ENCODE results near the gene CHKB.

Gene CHKB

DNA sequence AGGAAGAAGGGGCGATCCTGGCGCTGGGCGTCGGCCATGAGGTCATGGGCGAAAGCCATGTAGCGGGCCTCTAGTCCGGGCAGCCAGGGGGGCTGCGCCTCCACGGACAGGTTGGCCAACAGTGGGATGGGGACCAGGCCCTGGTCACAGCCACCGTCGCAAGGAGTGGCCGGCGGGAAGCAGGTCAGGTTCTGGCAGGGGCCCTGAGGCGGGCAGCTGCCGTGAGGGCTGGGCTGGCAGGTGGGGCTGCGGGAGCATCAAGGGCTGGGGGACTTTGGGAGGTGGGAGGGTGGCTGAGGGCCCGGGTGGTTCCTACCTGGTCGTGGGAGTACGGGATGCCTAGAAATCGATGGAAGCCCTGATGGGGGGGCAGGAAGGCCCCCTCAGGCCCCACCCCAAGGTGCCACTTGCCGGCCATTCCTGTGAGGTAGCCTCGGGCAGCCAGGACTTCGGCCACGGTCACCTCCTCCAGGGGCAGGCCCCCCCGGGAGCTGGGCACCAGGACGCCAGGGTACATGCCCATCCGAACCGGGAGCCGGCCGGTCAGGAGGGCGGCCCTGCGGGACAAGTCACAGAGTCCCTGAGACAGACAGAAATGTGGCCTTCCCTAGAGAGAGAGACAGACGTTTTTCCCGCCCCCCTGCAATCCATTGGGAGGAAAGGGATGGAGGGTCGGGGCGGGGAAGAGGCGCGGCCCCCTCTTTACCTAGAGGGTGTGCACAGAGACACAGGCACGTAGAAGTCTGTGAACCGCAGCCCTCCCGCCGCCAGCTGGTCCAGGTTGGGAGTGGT lies 44.4 kb upstream of the CHKB start:
- TF ChIP-seq, protein P1, sequence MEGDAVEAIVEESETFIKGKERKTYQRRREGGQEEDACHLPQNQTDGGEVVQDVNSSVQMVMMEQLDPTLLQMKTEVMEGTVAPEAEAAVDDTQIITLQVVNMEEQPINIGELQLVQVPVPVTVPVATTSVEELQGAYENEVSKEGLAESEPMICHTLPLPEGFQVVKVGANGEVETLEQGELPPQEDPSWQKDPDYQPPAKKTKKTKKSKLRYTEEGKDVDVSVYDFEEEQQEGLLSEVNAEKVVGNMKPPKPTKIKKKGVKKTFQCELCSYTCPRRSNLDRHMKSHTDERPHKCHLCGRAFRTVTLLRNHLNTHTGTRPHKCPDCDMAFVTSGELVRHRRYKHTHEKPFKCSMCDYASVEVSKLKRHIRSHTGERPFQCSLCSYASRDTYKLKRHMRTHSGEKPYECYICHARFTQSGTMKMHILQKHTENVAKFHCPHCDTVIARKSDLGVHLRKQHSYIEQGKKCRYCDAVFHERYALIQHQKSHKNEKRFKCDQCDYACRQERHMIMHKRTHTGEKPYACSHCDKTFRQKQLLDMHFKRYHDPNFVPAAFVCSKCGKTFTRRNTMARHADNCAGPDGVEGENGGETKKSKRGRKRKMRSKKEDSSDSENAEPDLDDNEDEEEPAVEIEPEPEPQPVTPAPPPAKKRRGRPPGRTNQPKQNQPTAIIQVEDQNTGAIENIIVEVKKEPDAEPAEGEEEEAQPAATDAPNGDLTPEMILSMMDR (IDR thresholded peaks at IDR 0.05; ENCODE audit: unreplicated experiment in 3 of 3): no peak
- peaks cover 22% of the 10 kb centered on the region for H3K4me1 Mint-ChIP-seq

DNA sequence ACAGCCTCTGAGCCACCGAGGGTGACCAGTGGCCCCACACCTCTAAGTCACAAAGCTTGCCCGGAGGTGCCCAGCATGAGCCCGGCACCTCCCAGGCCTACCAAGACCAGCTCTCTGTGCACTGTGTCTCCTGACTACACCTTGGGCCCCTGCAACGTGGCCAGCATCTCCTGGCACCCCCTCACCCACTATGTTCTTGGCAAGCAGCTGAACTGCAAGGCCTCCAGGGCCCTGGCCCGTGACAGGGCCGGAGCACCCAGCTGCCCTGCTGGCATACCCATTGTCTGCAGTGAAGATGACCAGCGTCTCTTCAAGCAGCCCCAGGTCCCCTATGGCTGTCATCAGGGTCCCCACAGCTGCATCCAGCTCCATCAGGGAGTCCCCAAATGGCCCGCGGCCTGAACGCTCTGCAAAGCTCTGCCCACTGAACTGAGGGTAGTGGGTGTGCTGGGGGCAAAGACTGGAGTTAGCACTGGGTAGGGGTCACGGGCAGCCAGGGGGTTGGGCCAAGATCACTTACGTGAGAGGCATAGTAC lies 43.7 kb upstream of the CHKB start:
- Mint-ChIP-seq H3K27me3 (ENCODE audit: low read depth) (peaks cover 13% of the 10 kb centered on the region), H3K4me3 (peak overlapping the region; percentile 66 to 70 (median 66)), H3K9me3 (no peaks in the 10 kb centered on the region), H3K4me1 (peaks cover 28% of the 10 kb centered on the region), H3K27ac (no peak overlapping the region), H3K36me3 (ENCODE audit: low read depth) (no peaks in the 10 kb centered on the region)
- TF ChIP-seq, protein P1 (IDR thresholded peaks at IDR 0.05; ENCODE audit: unreplicated experiment in 3 of 3): no peak

More for the DNA sequence above, 44.4 kb upstream of the CHKB start:
- Mint-ChIP-seq H3K36me3 (ENCODE audit: low read depth) (no peaks in the 10 kb centered on the region), H3K27ac (no peak overlapping the region), H3K9me3 (no peaks in the 10 kb centered on the region), H3K27me3 (ENCODE audit: low read depth) (peaks cover 13% of the 10 kb centered on the region), H3K4me3 (peak overlapping the region; percentile 78 to 84 (median 81))

DNA sequence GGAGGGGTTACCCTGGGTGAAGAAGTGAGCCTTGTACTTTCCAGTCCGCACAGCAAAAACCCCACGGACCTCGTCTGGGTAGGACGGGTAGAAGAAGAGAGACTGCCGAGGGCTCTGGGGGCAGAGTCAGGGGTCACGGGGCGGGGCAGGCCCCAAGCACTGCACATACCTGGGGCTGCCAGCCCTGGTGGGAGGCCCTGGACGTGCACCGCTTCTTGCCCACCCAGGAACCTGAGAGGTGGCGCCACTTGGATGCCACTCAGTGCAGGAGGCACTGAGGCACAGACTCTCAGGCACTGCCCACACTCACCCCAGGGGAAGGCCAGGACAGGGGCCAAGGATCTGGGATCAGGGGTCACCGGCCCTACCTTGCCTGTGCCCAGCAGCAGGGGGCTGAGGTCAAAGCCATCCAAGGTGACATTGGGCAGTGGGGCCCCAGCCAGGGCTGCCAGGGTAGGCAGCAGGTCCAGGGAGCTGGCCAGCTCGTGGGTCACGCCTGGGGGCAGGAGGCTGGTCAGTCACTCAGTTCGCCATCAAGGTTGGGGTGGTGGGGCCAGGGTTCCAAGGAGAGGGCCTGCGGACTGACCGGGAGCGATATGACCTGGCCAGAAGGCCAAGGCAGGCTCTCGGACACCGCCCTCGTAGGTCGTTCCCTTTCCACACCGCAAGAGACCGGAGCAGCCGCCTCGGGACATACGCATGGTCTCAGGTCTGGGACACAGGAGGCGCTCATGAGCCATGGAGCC lies 43.1 kb upstream of the CHKB start:
- peaks cover 13% of the 10 kb centered on the region for H3K27me3 Mint-ChIP-seq (ENCODE audit: low read depth)
- TF ChIP-seq, protein P1 (IDR thresholded peaks at IDR 0.05; ENCODE audit: unreplicated experiment in 3 of 3): no peak
- no peaks in the 10 kb centered on the region for H3K36me3 Mint-ChIP-seq (ENCODE audit: low read depth)
- H3K9me3 Mint-ChIP-seq: no peaks in the 10 kb centered on the region
- no peak overlapping the region for H3K27ac Mint-ChIP-seq
- H3K4me1 Mint-ChIP-seq: peaks cover 35% of the 10 kb centered on the region
- H3K4me3 Mint-ChIP-seq: peak overlapping the region in 1 of 3 experiments; percentile 11

DNA sequence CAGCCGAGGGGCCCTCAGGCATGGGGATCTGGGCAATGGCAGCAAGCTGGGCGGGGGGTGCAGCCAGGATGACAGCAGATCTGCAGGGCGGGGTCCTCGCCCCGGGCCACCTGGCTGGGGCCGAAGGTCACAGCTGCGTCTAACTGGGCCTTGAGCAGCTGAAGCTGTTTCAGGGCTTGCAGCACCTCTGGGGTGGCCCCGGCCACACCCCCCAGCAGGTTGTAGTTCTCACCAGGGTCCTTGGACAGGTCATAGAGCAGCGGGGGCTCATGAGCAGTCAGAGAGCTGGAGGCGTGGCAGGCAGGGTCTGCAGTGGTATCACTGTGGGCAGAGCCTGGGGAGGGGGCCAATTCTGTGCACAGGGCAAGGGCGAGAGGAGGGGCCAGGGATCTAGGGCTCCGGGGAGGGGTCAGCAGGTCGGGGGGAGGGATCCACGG lies 42.5 kb upstream of the CHKB start:
- TF ChIP-seq, protein P1 (IDR thresholded peaks at IDR 0.05; ENCODE audit: unreplicated experiment in 3 of 3): no peak
- peak overlapping the region in 1 of 3 experiments; percentile 11 for H3K4me3 Mint-ChIP-seq
- H3K27ac Mint-ChIP-seq: no peak overlapping the region
- peaks cover 13% of the 10 kb centered on the region for H3K27me3 Mint-ChIP-seq (ENCODE audit: low read depth)
- H3K4me1 Mint-ChIP-seq: peaks cover 38% of the 10 kb centered on the region
- H3K36me3 Mint-ChIP-seq (ENCODE audit: low read depth): no peaks in the 10 kb centered on the region
- H3K9me3 Mint-ChIP-seq: no peaks in the 10 kb centered on the region

DNA sequence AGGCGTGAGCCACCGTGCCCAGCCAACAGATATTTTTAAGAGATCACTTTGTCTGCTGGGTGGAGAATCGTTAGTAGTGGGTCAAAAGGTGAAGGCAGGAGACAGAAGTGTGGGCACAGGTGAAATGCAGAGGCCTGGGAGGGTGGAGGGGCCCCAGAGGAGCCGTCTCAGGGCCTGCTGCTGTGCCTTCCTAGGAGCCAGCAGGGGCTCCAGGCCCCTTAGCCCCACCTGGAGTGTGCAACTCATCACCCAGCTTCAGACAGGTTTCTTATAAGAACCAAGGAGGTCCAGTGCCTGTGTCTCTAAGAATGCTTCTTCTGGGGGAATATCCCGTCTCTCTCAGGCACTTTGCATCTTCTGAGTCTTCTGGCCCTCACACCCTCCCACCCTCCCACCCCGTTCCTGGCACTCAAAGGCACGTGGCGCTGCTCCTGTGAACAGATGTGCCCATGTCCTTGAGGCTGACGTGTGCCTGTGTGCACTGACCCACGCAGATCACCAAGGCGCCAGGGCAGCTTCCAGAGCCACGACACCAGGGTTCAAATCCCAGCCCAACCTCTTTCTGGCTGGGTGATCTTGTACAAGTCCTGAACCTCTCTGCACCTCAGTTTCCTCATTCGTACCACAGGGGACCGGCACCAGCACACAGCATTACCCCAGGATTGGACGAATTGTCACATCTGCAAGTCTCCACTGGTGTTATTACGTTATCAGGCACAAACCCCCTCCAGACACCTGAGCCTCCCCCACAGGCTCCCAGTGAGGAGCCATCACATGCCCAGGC lies 41.9 kb upstream of the CHKB start:
- Mint-ChIP-seq H3K36me3 (ENCODE audit: low read depth) (no peaks in the 10 kb centered on the region), H3K27ac (no peak overlapping the region), H3K27me3 (ENCODE audit: low read depth) (peaks cover 12% of the 10 kb centered on the region), H3K9me3 (no peaks in the 10 kb centered on the region), H3K4me1 (peaks cover 32% of the 10 kb centered on the region), H3K4me3 (peak overlapping the region in 1 of 3 experiments; percentile 8)
- TF ChIP-seq, protein P1 (IDR thresholded peaks at IDR 0.05; ENCODE audit: unreplicated experiment in 3 of 3): no peak
